HEK293 (cell line): ENCODE results near the gene MSLN.

Source experiments
- ELK4 ChIP-seq: IDR thresholded peaks from 2 replicates; pipeline ENCODE4 v1.6.1; 2011; ENCODE audit warnings: mild to moderate bottlenecking, low read depth, low read length, borderline replicate concordance
- GLIS2 ChIP-seq: fragments of 450-650 bp; formaldehyde crosslinking; IDR thresholded peaks from 2 replicates; pipeline ENCODE4 v1.5.1; 2016; ENCODE audit warnings: missing biosample characterization, missing genetic modification characterization
- HOXC10 ChIP-seq: sonication (generic); formaldehyde crosslinking; IDR thresholded peaks from 2 replicates; pipeline ENCODE4 v1.8.1; 2023; ENCODE audit warnings: mild to moderate bottlenecking, missing genetic modification reagents
- HOXD13 ChIP-seq: sonication (generic); formaldehyde crosslinking; IDR thresholded peaks from 2 replicates; pipeline ENCODE4 v1.8.0; 2022; ENCODE audit warnings: missing genetic modification reagents, borderline replicate concordance
- INSM2 ChIP-seq: fragments of 450-650 bp; formaldehyde crosslinking; IDR thresholded peaks from 2 replicates; pipeline ENCODE4 v1.5.1; 2016; ENCODE audit warnings: missing biosample characterization, missing genetic modification characterization
- KLF17 ChIP-seq: fragments of 450-650 bp; formaldehyde crosslinking; IDR thresholded peaks from 2 replicates; pipeline ENCODE4 v1.5.1; 2016; ENCODE audit warnings: missing biosample characterization, missing genetic modification characterization
- KLF9 ChIP-seq: fragments of 450-650 bp; formaldehyde crosslinking; IDR thresholded peaks from 2 replicates; pipeline ENCODE4 v1.5.1; 2016; ENCODE audit warnings: missing biosample characterization, missing genetic modification characterization, low read depth
- MEIS1 ChIP-seq: sonication (generic); formaldehyde crosslinking; IDR thresholded peaks from 2 replicates; pipeline ENCODE4 v1.8.1; 2022; ENCODE audit warnings: missing genetic modification reagents, mild to moderate bottlenecking, borderline replicate concordance
- MYNN ChIP-seq: fragments of 450-650 bp; formaldehyde crosslinking; IDR thresholded peaks from 2 replicates; pipeline ENCODE4 v1.5.1; 2016; ENCODE audit warnings: missing biosample characterization, missing genetic modification characterization, borderline replicate concordance
- OSR2 ChIP-seq: fragments of 450-650 bp; formaldehyde crosslinking; IDR thresholded peaks from 2 replicates; pipeline ENCODE4 v1.5.1; 2016; ENCODE audit warnings: missing biosample characterization, missing genetic modification characterization
- SP3 ChIP-seq: fragments of 450-650 bp; formaldehyde crosslinking; IDR thresholded peaks from 2 replicates; pipeline ENCODE4 v1.5.1; 2016; ENCODE audit warnings: missing biosample characterization, missing genetic modification characterization
- ZBTB1 ChIP-seq: fragments of 450-650 bp; formaldehyde crosslinking; IDR thresholded peaks from 2 replicates; pipeline ENCODE4 v1.5.1; 2016; ENCODE audit warnings: missing biosample characterization, missing genetic modification characterization
- ZBTB10 ChIP-seq: fragments of 450-650 bp; formaldehyde crosslinking; IDR thresholded peaks from 2 replicates; pipeline ENCODE4 v1.5.1; 2016; ENCODE audit warnings: missing biosample characterization, missing genetic modification characterization
- ZBTB20 ChIP-seq: fragments of 450-650 bp; formaldehyde crosslinking; IDR thresholded peaks from 2 replicates; pipeline ENCODE4 v1.5.1; 2016; ENCODE audit warnings: missing biosample characterization, missing genetic modification characterization
- ZEB2 ChIP-seq: fragments of 450-650 bp; formaldehyde crosslinking; IDR thresholded peaks from 2 replicates; pipeline ENCODE4 v1.5.1; 2016; ENCODE audit warnings: missing biosample characterization, missing genetic modification characterization
- ZFHX2 ChIP-seq: fragments of 450-650 bp; formaldehyde crosslinking; conservative IDR thresholded peaks from 2 replicates; pipeline ENCODE4 v1.5.1; 2016; ENCODE audit warnings: missing biosample characterization, missing genetic modification characterization
- ZFP37 ChIP-seq: fragments of 450-650 bp; formaldehyde crosslinking; IDR thresholded peaks from 2 replicates; pipeline ENCODE4 v1.5.1; 2016; ENCODE audit warnings: missing biosample characterization, missing genetic modification characterization
- ZIC2 ChIP-seq: fragments of 450-650 bp; formaldehyde crosslinking; IDR thresholded peaks from 2 replicates; pipeline ENCODE4 v1.5.1; 2016; ENCODE audit warnings: missing biosample characterization, missing genetic modification characterization
- ZNF138 ChIP-seq: fragments of 450-650 bp; formaldehyde crosslinking; IDR thresholded peaks from 2 replicates; pipeline ENCODE4 v1.5.1; 2016; ENCODE audit warnings: missing biosample characterization, missing genetic modification characterization, borderline replicate concordance
- ZNF16 ChIP-seq: fragments of 450-650 bp; formaldehyde crosslinking; IDR thresholded peaks from 2 replicates; pipeline ENCODE4 v1.5.1; 2016; ENCODE audit warnings: low read depth, missing biosample characterization, missing genetic modification characterization
- ZNF169 ChIP-seq: fragments of 450-650 bp; formaldehyde crosslinking; IDR thresholded peaks from 2 replicates; pipeline ENCODE4 v1.5.1; 2016; ENCODE audit warnings: missing biosample characterization, missing genetic modification characterization
- ZNF174 ChIP-seq: fragments of 450-650 bp; formaldehyde crosslinking; IDR thresholded peaks from 2 replicates; pipeline ENCODE4 v1.5.0; 2017; ENCODE audit warnings: missing biosample characterization, mild to moderate bottlenecking, missing genetic modification characterization
- ZNF24 ChIP-seq: fragments of 450-650 bp; formaldehyde crosslinking; IDR thresholded peaks from 2 replicates; pipeline ENCODE4 v1.5.1; 2016; ENCODE audit warnings: missing biosample characterization, missing genetic modification characterization
- ZNF311 ChIP-seq: fragments of 450-650 bp; formaldehyde crosslinking; IDR thresholded peaks from 2 replicates; pipeline ENCODE4 v1.5.1; 2017; ENCODE audit warnings: missing biosample characterization, missing genetic modification characterization, borderline replicate concordance
- ZNF350 ChIP-seq: fragments of 450-650 bp; formaldehyde crosslinking; IDR thresholded peaks from 2 replicates; pipeline ENCODE4 v1.5.0; 2017; ENCODE audit warnings: missing biosample characterization, mild to moderate bottlenecking, missing genetic modification characterization
- ZNF366 ChIP-seq: fragments of 450-650 bp; formaldehyde crosslinking; conservative IDR thresholded peaks from 2 replicates; pipeline ENCODE4 v1.5.1; 2016; ENCODE audit warnings: missing biosample characterization, missing genetic modification characterization
- ZNF37A ChIP-seq: fragments of 450-650 bp; IDR thresholded peaks from 2 replicates; pipeline ENCODE4 v1.5.1; 2018; ENCODE audit warnings: missing biosample characterization, missing genetic modification characterization
- ZNF423 ChIP-seq: fragments of 450-650 bp; formaldehyde crosslinking; IDR thresholded peaks from 2 replicates; pipeline ENCODE4 v1.5.1; 2016; ENCODE audit warnings: missing biosample characterization, missing genetic modification characterization
- ZNF449 ChIP-seq: fragments of 450-650 bp; formaldehyde crosslinking; IDR thresholded peaks from 2 replicates; pipeline ENCODE4 v1.5.1; 2017; ENCODE audit warnings: missing biosample characterization, mild to moderate bottlenecking, missing genetic modification characterization, moderate library complexity
- ZNF501 ChIP-seq: fragments of 450-650 bp; formaldehyde crosslinking; IDR thresholded peaks from 2 replicates; pipeline ENCODE4 v1.5.1; 2016; ENCODE audit warnings: missing biosample characterization, missing genetic modification characterization
- ZNF600 ChIP-seq: fragments of 450-650 bp; formaldehyde crosslinking; IDR thresholded peaks from 2 replicates; pipeline ENCODE4 v1.5.1; 2016; ENCODE audit warnings: missing biosample characterization, missing genetic modification characterization
- ZNF623 ChIP-seq: fragments of 450-650 bp; formaldehyde crosslinking; IDR thresholded peaks from 2 replicates; pipeline ENCODE4 v1.5.1; 2016; ENCODE audit warnings: missing biosample characterization, missing genetic modification characterization
- ZNF677 ChIP-seq: fragments of 450-650 bp; IDR thresholded peaks from 2 replicates; pipeline ENCODE4 v1.5.0; 2018; ENCODE audit warnings: missing biosample characterization, mild to moderate bottlenecking, missing genetic modification characterization, moderate library complexity
- ZNF747 ChIP-seq: fragments of 450-650 bp; formaldehyde crosslinking; IDR thresholded peaks from 2 replicates; pipeline ENCODE4 v1.5.1; 2016; ENCODE audit warnings: missing biosample characterization, missing genetic modification characterization
- ZXDB ChIP-seq: fragments of 450-650 bp; formaldehyde crosslinking; IDR thresholded peaks from 2 replicates; pipeline ENCODE4 v1.5.1; 2016; ENCODE audit warnings: missing biosample characterization, missing genetic modification characterization

The MSLN gene

GRCh38 chr16:720447-720989, 40.0 kb upstream of the MSLN start (continued):
- TF ChIP-seq ZNF449 (tag by site-specific recombination) (no peak), ZEB2 (tag by site-specific recombination) (peak; percentile 83), HOXD13 (CRISPR knock-in tag) (no peak), ZNF747 (no peak), KLF17 (tag by site-specific recombination) (0 out of 2 replicates have a peak, but pooled peaks have one; percentile 27), HOXC10 (CRISPR knock-in tag) (no peak), ZBTB20 (tag by site-specific recombination) (peak; percentile 91), ZNF138 (tag by site-specific recombination) (no peak), ZNF366 (tag by site-specific recombination) (peak; percentile 80), ZNF24 (tag by site-specific recombination) (peak; percentile 30; the same call in 1 of the 2 replicates), ZNF423 (tag by site-specific recombination) (no peak), OSR2 (tag by site-specific recombination) (no peak), ZNF623 (tag by site-specific recombination) (no peak), ZFP37 (peak; percentile 70; the same call in 1 of the 2 replicates), ZNF169 (tag by site-specific recombination) (no peak), MYNN (no peak), ZNF677 (tag by site-specific recombination) (no peak), ZFHX2 (peak; percentile 97), ZNF174 (no peak), ZNF600 (tag by site-specific recombination) (peak; percentile 88), KLF9 (tag by site-specific recombination) (peak; percentile 60; the same call in 1 of the 2 replicates), ZIC2 (peak; percentile 92), ELK4 (no peak), GLIS2 (tag by site-specific recombination) (peak; percentile 93), INSM2 (tag by site-specific recombination) (peak; percentile 66; the same call in 1 of the 2 replicates), ZBTB1 (tag by site-specific recombination) (no peak), ZXDB (tag by site-specific recombination) (peak; percentile 64; the same call in 1 of the 2 replicates), ZNF16 (no peak), ZNF501 (0 out of 2 replicates have a peak, but pooled peaks have one; percentile 20), ZNF37A (tag by site-specific recombination) (no peak), MEIS1 (CRISPR knock-in tag) (no peak), ZNF311 (no peak), SP3 (tag by site-specific recombination) (peak; percentile 81), ZNF350 (tag by site-specific recombination) (no peak), ZBTB10 (tag by site-specific recombination) (peak; percentile 74)
